Hair follicle dermal papilla cell (primary cell): ENCODE measurements around the gene LGR5. TPM values are rescaled to one million over a fixed set of nuclear protein-coding genes. Genes with fewer than 3 reads are reported as not detected.

Source experiments
- total RNA-seq: library from RNA; depleted of rRNA; stranded (reverse); fragments of >200 nt; gene quantifications from 2 replicates; pipeline ENCODE4 v1.2.3, GENCODE V29; 2012

LGR5 gene, protein sequence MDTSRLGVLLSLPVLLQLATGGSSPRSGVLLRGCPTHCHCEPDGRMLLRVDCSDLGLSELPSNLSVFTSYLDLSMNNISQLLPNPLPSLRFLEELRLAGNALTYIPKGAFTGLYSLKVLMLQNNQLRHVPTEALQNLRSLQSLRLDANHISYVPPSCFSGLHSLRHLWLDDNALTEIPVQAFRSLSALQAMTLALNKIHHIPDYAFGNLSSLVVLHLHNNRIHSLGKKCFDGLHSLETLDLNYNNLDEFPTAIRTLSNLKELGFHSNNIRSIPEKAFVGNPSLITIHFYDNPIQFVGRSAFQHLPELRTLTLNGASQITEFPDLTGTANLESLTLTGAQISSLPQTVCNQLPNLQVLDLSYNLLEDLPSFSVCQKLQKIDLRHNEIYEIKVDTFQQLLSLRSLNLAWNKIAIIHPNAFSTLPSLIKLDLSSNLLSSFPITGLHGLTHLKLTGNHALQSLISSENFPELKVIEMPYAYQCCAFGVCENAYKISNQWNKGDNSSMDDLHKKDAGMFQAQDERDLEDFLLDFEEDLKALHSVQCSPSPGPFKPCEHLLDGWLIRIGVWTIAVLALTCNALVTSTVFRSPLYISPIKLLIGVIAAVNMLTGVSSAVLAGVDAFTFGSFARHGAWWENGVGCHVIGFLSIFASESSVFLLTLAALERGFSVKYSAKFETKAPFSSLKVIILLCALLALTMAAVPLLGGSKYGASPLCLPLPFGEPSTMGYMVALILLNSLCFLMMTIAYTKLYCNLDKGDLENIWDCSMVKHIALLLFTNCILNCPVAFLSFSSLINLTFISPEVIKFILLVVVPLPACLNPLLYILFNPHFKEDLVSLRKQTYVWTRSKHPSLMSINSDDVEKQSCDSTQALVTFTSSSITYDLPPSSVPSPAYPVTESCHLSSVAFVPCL
- total RNA-seq: 0.73 and 1.1 TPM in 2 replicates

DNA sequence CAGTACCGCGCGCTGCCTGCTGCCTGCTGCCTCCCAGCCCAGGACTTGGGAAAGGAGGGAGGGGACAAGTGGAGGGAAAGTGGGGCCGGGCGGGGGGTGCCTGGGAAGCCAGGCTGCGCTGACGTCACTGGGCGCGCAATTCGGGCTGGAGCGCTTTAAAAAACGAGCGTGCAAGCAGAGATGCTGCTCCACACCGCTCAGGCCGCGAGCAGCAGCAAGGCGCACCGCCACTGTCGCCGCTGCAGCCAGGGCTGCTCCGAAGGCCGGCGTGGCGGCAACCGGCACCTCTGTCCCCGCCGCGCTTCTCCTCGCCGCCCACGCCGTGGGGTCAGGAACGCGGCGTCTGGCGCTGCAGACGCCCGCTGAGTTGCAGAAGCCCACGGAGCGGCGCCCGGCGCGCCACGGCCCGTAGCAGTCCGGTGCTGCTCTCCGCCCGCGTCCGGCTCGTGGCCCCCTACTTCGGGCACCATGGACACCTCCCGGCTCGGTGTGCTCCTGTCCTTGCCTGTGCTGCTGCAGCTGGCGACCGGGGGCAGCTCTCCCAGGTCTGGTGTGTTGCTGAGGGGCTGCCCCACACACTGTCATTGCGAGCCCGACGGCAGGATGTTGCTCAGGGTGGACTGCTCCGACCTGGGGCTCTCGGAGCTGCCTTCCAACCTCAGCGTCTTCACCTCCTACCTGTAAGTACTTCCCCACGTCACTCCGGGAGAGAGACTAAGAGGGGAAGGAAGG lies at the start of gene LGR5:
Gene LGR5, plus strand, starts transcription at position 186 of the 732 bp plus-strand sequence. Its CDS starts 283 bp downstream, at position 469.

Other genes starting within 250 kb of the LGR5 start
- 24.9 and 36.2 TPM in 2 replicates for gene ZFC3H1, start 224.1 kb downstream of the LGR5 start, total RNA-seq
- 2.3 and 2.6 TPM in 2 replicates for gene THAP2, start 224.5 kb downstream of the LGR5 start, total RNA-seq
- 23.3 and 33.9 TPM in 2 replicates for gene TMEM19, start 246.3 kb downstream of the LGR5 start, total RNA-seq